HepG2 (cell line): Measurements from ENCODE around the gene PAIP1. TPM values are rescaled to one million over a fixed set of nuclear protein-coding genes. Genes with fewer than 3 reads are reported as not detected.

Source experiments
- GATAD1 ChIP-seq: IDR thresholded peaks from 2 replicates; pipeline ENCODE4 v1.6.1; 2016; ENCODE audit warnings: missing genetic modification reagents, missing compliant biosample characterization
- HDAC1 ChIP-seq: sonication (generic); formaldehyde crosslinking; IDR thresholded peaks from 2 replicates; pipeline ENCODE4 v1.5.1; 2020; ENCODE audit warnings: mild to moderate bottlenecking, missing genetic modification reagents
- KLF16 ChIP-seq, 2 experiments: sonication (generic) in 1 of 2; formaldehyde crosslinking in 1 of 2; IDR thresholded peaks; 2 replicates each; pipeline versions ENCODE4 v1.6.1 to v1.8.0; 2016 to 2023; ENCODE audit warnings: missing genetic modification reagents in 2 of 2, missing compliant biosample characterization in 1 of 2
- MYPOP ChIP-seq: sonication (generic); formaldehyde crosslinking; IDR thresholded peaks from 2 replicates; pipeline ENCODE4 v1.8.1; 2023; ENCODE audit warnings: mild to moderate bottlenecking, moderate library complexity, missing genetic modification reagents
- NFYB ChIP-seq: sonication (generic); formaldehyde crosslinking; IDR thresholded peaks from 2 replicates; pipeline ENCODE4 v1.4.0; 2020; ENCODE audit warnings: missing genetic modification reagents
- RARA ChIP-seq: IDR thresholded peaks from 2 replicates; pipeline ENCODE4 v1.6.1; 2016; ENCODE audit warnings: missing genetic modification reagents, missing compliant biosample characterization
- TCF12 ChIP-seq, 2 experiments: fragments of 450-650 bp in 1 of 2; sonication (generic) in 1 of 2; formaldehyde crosslinking in 1 of 2; IDR thresholded peaks; 2 replicates each; pipeline versions ENCODE4 v1.6.1 to v1.8.0; 2017 to 2022; ENCODE audit warnings: antibody characterized with exemption in 1 of 2, mild to moderate bottlenecking in 1 of 2, missing genetic modification reagents in 1 of 2, moderate library complexity in 1 of 2
- ZFP36L1 ChIP-seq: sonication (generic); formaldehyde crosslinking; IDR thresholded peaks from 2 replicates; pipeline ENCODE4 v1.8.0; 2022; ENCODE audit warnings: mild to moderate bottlenecking, missing genetic modification reagents, moderate library complexity
- ZNF160 ChIP-seq: sonication (generic); formaldehyde crosslinking; IDR thresholded peaks from 2 replicates; pipeline ENCODE4 v1.8.0; 2022; ENCODE audit warnings: mild to moderate bottlenecking, inconsistent platforms, missing genetic modification reagents
- polyA plus RNA-seq, 8 experiments: library from polyadenylated mRNA; depleted of rRNA in 3 of 8; stranded (reverse) in 7 of 8; unstranded in 1 of 8; fragments of >200 nt; fragmentation: Illumina TruSeq in 4 of 8; extraction: Trizol in 4 of 8; gene quantifications; 2 replicates each; pipeline versions ENCODE4 v1.2.1 to v1.2.3, GENCODE V29; 2011 to 2016; ENCODE audit warnings: low read depth in 4 of 8, missing spikeins in 1 of 8, mixed read lengths in 1 of 8; ENCODE audit not compliant: insufficient read depth in 1 of 8
- total RNA-seq, 5 experiments: library from RNA; depleted of rRNA; stranded (reverse); fragments of >200 nt; fragmentation: Illumina TruSeq; extraction: Trizol; gene quantifications; 2 replicates each; pipeline ENCODE4 v1.2.3, GENCODE V29; 2016; ENCODE audit warnings: low read depth in 1 of 5
- TF ChIP-seq, protein P1 (sequence below): sonication (generic); formaldehyde crosslinking; IDR thresholded peaks from 2 replicates; pipeline ENCODE4 v1.9.0; 2021; ENCODE audit warnings: mild to moderate bottlenecking, missing genetic modification reagents
- TF ChIP-seq, protein P2 (sequence below): sonication (generic); formaldehyde crosslinking; IDR thresholded peaks from 2 replicates; pipeline ENCODE4 v1.4.0; 2020; ENCODE audit warnings: missing genetic modification reagents
- TF ChIP-seq, protein P3 (sequence below): sonication (generic); formaldehyde crosslinking; IDR thresholded peaks from 2 replicates; pipeline ENCODE4 v1.8.0; 2022; ENCODE audit warnings: low read depth, missing genetic modification reagents
- TF ChIP-seq, protein P4 (sequence below): sonication (generic); formaldehyde crosslinking; IDR thresholded peaks from 2 replicates; pipeline ENCODE4 v1.4.0; 2020; ENCODE audit warnings: missing genetic modification reagents

PAIP1 gene
- total and polyA plus RNA-seq, 2 of the 13 experiments (the other 11 are each of a cell fraction or from before 2014, with no cell fraction given) = 96.6 to 116 TPM

DNA sequence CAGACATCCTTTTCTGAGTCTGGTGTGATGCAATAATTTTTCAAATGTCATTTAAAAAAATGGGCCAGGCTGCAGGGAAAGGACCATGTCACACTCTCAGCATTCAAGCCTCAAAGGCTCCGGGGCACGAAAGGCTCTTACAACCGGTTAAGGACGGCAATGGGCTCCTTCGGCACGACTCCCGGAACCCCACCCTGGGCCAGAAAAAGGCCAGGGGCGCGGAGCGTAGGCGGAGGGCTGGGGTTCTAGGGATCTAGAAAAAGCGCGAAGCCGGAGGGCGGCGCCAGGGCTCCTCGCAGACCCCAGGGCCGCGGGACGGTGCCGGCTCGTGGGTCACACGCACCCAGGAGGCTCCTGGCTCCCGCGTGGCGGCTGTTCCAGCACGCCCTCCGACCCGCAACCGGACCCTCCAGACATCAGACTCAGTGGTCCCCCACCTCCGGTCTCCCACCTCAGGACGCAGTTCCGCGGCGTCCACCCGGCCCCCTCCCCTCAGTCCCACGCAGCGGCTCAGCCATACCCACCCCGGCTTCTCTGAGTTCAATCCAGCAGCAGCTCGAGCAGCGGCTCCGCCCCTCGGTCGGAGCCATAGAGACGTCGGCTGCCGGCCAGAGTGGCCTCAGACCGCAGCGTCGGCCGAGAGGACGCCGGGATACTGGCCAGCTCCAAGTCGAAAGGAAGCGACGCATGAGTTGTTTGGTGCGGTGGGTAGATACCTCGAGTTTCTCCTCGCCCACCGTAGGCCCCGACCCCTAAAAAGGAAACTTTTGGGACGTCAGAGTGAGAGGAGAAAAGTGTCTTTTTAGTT is 73.4 kb downstream of the PAIP1 start, which contains the start of gene TMEM267 (continued):
- TF ChIP-seq, protein P1, sequence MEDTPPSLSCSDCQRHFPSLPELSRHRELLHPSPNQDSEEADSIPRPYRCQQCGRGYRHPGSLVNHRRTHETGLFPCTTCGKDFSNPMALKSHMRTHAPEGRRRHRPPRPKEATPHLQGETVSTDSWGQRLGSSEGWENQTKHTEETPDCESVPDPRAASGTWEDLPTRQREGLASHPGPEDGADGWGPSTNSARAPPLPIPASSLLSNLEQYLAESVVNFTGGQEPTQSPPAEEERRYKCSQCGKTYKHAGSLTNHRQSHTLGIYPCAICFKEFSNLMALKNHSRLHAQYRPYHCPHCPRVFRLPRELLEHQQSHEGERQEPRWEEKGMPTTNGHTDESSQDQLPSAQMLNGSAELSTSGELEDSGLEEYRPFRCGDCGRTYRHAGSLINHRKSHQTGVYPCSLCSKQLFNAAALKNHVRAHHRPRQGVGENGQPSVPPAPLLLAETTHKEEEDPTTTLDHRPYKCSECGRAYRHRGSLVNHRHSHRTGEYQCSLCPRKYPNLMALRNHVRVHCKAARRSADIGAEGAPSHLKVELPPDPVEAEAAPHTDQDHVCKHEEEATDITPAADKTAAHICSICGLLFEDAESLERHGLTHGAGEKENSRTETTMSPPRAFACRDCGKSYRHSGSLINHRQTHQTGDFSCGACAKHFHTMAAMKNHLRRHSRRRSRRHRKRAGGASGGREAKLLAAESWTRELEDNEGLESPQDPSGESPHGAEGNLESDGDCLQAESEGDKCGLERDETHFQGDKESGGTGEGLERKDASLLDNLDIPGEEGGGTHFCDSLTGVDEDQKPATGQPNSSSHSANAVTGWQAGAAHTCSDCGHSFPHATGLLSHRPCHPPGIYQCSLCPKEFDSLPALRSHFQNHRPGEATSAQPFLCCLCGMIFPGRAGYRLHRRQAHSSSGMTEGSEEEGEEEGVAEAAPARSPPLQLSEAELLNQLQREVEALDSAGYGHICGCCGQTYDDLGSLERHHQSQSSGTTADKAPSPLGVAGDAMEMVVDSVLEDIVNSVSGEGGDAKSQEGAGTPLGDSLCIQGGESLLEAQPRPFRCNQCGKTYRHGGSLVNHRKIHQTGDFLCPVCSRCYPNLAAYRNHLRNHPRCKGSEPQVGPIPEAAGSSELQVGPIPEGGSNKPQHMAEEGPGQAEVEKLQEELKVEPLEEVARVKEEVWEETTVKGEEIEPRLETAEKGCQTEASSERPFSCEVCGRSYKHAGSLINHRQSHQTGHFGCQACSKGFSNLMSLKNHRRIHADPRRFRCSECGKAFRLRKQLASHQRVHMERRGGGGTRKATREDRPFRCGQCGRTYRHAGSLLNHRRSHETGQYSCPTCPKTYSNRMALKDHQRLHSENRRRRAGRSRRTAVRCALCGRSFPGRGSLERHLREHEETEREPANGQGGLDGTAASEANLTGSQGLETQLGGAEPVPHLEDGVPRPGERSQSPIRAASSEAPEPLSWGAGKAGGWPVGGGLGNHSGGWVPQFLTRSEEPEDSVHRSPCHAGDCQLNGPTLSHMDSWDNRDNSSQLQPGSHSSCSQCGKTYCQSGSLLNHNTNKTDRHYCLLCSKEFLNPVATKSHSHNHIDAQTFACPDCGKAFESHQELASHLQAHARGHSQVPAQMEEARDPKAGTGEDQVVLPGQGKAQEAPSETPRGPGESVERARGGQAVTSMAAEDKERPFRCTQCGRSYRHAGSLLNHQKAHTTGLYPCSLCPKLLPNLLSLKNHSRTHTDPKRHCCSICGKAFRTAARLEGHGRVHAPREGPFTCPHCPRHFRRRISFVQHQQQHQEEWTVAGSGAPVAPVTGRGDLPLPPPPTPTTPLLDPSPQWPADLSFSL (CRISPR knock-in tag) = 0 out of 2 replicates have a peak, but pooled peaks have one; percentile 45
- TF ChIP-seq RARA (CRISPR knock-in tag) = no peak
- peak; percentile 88 for TF ChIP-seq GATAD1
- TF ChIP-seq, protein P2, sequence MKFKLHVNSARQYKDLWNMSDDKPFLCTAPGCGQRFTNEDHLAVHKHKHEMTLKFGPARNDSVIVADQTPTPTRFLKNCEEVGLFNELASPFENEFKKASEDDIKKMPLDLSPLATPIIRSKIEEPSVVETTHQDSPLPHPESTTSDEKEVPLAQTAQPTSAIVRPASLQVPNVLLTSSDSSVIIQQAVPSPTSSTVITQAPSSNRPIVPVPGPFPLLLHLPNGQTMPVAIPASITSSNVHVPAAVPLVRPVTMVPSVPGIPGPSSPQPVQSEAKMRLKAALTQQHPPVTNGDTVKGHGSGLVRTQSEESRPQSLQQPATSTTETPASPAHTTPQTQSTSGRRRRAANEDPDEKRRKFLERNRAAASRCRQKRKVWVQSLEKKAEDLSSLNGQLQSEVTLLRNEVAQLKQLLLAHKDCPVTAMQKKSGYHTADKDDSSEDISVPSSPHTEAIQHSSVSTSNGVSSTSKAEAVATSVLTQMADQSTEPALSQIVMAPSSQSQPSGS (CRISPR knock-in tag) = peak; percentile 52; the same call in 1 of the 2 replicates
- TF ChIP-seq, protein P3, sequence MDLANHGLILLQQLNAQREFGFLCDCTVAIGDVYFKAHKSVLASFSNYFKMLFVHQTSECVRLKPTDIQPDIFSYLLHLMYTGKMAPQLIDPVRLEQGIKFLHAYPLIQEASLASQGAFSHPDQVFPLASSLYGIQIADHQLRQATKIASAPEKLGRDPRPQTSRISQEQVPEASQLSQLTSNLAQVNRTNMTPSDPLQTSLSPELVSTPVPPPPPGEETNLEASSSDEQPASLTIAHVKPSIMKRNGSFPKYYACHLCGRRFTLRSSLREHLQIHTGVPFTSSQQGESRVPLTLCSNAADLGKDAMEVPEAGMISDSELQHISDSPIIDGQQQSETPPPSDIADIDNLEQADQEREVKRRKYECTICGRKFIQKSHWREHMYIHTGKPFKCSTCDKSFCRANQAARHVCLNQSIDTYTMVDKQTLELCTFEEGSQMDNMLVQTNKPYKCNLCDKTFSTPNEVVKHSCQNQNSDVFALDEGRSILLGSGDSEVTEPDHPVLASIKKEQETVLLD (CRISPR knock-in tag) = 0 out of 2 replicates have a peak, but pooled peaks have one; percentile 56
- peak; percentile 72 for TF ChIP-seq ZNF160 (CRISPR knock-in tag)
- TF ChIP-seq MYPOP = peak; percentile 25; the same call in 1 of the 2 replicates
- no peak for TF ChIP-seq TCF12 (IDR thresholded peaks at IDR 0.05)
- TF ChIP-seq TCF12 (CRISPR knock-in tag; IDR thresholded peaks at IDR 0.05) = 0 out of 2 replicates have a peak, but pooled peaks have one; percentile 55
- no peak for TF ChIP-seq NFYB
- TF ChIP-seq KLF16 (CRISPR knock-in tag; IDR thresholded peaks at IDR 0.05) = peak; percentile 15 to 37; a peak in 1 of 4 replicates
- peak; percentile 72 for TF ChIP-seq HDAC1 (CRISPR knock-in tag)
- TF ChIP-seq, protein P4, sequence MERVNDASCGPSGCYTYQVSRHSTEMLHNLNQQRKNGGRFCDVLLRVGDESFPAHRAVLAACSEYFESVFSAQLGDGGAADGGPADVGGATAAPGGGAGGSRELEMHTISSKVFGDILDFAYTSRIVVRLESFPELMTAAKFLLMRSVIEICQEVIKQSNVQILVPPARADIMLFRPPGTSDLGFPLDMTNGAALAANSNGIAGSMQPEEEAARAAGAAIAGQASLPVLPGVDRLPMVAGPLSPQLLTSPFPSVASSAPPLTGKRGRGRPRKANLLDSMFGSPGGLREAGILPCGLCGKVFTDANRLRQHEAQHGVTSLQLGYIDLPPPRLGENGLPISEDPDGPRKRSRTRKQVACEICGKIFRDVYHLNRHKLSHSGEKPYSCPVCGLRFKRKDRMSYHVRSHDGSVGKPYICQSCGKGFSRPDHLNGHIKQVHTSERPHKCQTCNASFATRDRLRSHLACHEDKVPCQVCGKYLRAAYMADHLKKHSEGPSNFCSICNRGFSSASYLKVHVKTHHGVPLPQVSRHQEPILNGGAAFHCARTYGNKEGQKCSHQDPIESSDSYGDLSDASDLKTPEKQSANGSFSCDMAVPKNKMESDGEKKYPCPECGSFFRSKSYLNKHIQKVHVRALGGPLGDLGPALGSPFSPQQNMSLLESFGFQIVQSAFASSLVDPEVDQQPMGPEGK (CRISPR knock-in tag) = peak; percentile 52
- TF ChIP-seq ZFP36L1 (CRISPR knock-in tag) = no peak; the same call in 1 of the 2 replicates
